ENCODE results near the gene TMEM63A.
"Not testable (repeated sequence)": the region's sequence is repeated elsewhere in the genome, so short reads cannot be mapped to it uniquely, and the experiment has no call there.

TMEM63A gene

DNA sequence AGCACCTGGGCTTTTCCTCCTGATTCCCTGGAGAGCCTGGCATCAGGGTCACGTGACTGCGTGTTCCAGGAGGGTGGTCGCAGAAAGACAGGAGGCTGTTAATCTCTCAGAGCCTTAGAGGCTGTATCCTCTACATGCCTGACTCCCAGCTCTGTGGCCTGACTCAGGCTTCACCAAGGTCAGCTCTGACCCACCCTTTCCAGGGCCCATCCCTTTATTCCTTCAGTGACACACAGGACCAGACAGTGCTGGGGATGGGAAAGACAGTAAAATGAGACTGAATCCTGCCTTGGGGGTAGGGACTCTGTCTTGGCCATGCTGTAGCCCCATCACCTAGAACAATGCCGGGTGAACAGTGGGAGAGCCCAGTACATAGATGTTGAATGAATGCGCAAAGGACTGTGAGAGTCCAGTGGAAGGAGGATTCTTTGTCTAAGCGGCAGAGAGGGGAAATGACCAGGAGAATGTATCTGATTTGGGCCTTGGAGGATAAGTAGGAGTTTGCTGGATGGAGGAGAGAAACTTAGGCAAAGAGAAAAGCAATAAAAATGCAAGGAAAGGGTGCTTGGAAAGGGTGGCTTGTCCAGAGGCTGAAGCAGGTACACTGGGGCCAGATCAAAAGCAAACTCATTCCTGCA is 39.3 kb downstream of the TMEM63A start:
- no peak for DNase-seq

GRCh38 chr1:225842074-225842473 is 40.1 kb downstream of the TMEM63A start:
- no peak for DNase-seq

GRCh38 chr1:225840713-225841112 is 41.5 kb downstream of the TMEM63A start:
- no peak for DNase-seq

DNA sequence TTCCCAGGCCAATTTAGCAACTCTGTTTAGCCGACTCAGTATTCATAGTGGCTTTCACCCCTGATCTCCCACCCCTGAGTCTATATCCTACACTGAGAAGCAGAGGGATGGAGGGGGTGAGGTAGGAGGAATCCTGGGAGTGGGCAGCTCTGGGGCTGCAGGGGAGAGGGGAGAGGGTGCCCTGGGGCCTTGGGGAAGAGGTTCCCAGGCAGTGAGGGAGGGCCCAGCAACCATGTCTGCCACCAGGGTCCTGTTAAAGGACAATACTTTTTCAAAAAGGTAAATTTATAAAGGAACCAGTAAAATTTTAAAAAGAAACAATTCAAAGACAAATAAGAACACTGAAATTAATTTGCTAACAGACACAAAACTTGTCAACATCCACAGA is 42.0 kb downstream of the TMEM63A start:
- no peak for DNase-seq

GRCh38 chr1:225838793-225839192 is 43.4 kb downstream of the TMEM63A start:
- DNase-seq, result no peak

GRCh38 chr1:225836296-225836695 is 45.9 kb downstream of the TMEM63A start:
- not testable (repeated sequence) for DNase-seq

DNA sequence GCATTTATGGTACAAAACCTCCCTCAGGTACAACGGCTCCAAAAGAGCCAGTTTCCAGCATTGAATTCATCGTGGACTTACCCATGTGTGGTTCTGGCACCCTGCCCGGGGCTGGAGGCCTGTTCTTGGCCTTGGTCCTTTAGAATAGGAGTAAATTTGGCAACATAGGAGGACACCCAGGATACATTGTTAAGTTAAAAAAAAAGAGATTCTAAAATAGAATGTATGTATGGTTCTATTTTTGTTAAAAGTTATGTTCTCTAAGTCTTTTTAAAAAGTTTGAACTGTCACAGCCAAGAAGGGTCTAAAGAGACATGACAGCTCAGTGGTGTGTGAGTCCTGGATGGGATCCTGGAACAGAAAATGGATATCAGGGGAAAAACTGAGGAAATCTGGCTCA is 46.3 kb downstream of the TMEM63A start:
- peak; percentile 12 for DNase-seq

DNA sequence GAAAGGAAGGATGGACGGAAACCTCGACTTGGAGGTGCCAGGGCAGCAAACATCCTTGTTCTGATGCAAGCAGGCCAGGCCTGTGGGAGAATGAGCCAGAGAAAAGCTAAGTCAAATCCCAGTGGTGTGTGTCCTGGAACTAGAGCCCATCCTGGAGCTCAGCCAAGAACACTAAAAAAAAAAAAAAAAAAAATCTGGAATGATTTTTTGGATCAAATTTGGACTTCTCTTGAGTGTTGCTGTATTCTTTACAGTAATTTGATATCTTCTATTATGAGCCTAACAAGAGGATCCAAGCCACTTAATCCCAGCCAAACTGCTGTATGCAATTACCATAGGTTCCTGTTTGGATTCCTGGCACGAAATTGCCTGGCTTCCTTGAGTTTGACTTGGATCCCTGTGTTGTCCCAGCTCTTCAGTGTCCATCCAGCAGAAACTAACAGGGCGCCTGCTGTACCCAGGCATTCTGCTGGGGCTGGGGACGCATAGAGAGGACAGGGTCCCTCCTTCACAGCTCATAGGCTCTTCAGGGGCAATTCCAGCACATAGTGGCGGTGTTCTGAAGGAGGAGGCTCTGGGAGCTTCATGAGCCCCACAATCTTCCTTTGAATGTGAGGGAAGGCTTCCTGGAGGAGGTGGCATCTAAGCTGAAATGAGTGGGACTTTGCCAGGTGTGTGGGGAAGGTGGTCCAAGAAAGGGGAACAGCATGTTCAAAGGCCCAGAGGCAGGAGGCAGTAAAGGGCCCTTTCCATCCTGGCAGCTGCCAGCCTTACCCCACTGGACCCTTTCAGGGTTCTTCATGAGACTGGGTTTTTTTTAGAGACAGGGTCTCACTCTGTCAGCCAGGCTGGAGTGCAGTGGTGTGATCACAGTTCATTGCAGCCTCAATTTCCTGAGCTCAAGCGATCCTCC is 47.5 kb downstream of the TMEM63A start:
- DNase-seq, result peak; percentile 82

GRCh38 chr1:225830841-225831240 is 51.3 kb downstream of the TMEM63A start:
- no peak for DNase-seq

GRCh38 chr1:225828706-225829345 is 53.4 kb downstream of the TMEM63A start:
- DNase-seq, result no peak

GRCh38 chr1:225827076-225827475 is 55.1 kb downstream of the TMEM63A start:
- DNase-seq, result no peak

DNA sequence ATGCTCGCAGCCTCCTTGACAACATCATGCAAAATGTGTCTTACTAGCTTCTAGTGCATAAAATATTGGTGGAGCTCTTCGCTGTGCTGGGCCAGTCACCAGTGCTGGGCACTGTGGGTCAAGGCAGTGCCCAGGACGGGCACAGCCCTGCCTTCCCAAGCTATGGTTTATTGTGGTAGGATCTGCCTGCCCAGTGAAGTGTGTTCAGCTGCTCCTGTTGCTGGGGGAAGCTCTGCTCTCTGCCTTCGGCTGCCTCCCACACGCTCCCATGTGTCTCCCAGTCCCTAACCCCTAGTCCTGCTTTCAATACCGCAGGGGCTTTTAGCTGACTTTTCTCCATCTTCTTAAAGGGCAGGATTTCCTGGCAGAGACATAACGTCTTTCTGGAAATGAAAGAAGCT is 56.6 kb downstream of the TMEM63A start:
- peak; percentile 18 for DNase-seq

DNA sequence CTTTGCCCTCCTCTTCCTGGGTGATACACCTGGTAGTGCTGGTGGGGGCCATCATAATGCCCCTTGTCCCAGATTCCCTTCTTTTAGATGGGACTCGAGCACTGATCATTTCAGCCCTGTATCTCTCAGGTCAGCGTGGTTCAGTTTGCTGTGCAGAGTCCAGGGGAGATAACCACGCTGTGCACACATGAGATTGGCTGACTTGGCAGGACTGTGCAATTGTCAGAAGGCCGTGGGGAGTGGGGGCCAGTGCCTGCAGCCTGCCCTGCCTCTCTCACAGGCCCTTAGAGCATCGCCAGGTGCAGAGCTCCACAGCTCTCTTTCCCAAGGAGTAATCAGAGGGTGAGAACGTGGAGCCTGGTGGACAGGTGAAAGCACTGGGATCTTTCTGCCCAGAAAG is 57.1 kb downstream of the TMEM63A start:
- peak; percentile 68 for DNase-seq

DNA sequence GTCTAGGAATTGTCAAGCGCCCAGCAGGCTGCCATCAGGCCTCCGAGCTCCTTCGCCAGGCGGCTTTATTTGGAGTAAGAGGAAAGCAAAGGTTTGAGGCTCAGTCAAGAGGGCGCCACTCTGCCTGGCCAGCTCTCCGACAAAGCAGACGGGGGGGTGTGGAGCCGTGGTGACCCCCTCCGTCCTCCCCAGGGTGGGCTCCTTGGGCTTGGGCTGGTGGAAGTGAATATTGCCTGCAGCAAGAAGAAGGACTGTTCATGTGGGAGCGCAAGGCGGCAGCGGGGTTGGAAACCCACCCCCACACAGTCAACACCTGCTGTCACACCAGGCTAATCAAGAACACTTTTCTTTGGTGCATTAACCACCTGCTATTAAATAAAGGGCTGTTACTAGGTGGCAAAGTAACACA is 57.6 kb downstream of the TMEM63A start:
- peak; percentile 87 for DNase-seq

DNA sequence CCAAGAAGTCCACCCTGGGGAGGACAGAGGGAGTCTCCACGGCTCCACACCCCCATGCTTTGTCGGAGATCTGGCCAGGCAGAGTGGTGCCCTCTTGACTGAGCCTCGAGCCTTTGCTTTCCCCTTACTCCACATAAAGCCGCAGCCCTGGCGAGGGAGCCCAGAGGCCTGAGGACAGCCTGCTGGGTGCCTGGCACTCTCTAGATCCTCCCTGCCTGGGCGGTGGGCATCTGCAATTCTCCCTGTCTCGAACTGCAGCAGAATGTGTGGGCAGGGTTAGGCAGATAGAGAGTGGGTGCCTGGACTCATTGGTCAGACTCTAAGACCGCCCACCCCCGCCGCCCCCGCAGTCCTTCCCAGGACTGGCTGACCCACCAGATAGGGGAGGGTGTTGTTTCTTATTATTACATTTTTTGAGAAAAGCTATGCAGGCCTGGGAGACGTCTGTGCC is 58.3 kb downstream of the TMEM63A start:
- DNase-seq, result no peak

GRCh38 chr1:225822655-225823403 is 59.4 kb downstream of the TMEM63A start:
- DNase-seq, result no peak

DNA sequence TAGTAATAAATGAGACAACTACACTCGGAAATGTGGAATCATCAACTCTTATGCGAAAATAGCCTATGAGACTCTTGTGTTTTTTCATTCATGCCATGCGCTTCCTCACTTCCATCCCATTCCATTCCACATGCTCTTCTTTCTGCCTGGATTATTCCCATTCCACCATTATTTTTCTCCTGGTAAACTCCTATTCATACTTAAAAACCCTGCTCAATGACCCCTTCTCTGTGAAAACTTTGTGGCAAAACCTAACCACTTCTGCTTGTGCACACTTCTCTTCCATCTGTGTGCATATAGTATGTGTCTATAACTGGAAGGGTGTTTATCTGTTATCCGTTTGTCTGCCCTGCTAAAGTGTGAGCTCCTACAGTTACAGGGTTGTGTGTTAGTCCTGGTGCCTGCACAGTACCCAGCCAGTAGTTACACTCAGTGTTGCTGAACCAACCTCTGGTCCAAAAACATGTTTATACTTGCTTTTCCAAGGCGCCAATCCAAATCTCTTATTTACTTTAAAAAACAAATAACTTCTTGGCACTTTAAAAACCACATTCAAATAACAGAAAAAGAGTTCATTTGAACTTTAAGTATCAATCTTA is 61.6 kb downstream of the TMEM63A start:
- DNase-seq, result peak; percentile 24

GRCh38 chr1:225819346-225820192 is 62.6 kb downstream of the TMEM63A start:
- DNase-seq, result no peak

DNA sequence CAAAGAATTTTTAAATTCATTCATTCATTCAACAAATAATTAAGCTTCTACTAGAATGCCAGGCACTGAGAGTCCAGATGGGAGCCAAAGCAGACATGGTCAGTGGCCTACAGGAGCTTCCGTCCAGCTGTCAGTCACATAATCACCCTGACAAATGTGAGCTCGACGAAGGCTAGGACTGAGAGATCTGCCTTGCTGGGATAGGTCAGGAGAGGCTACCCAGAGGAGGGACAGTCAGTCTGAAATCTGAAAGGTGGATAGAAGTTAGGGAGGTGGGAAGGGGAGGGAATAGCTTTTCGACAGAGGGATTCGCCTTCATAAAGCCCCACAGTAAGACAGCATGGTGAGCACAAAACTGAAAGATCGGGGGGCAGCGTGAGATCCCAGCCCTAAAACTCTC is 64.0 kb downstream of the TMEM63A start:
- no peak for DNase-seq

DNA sequence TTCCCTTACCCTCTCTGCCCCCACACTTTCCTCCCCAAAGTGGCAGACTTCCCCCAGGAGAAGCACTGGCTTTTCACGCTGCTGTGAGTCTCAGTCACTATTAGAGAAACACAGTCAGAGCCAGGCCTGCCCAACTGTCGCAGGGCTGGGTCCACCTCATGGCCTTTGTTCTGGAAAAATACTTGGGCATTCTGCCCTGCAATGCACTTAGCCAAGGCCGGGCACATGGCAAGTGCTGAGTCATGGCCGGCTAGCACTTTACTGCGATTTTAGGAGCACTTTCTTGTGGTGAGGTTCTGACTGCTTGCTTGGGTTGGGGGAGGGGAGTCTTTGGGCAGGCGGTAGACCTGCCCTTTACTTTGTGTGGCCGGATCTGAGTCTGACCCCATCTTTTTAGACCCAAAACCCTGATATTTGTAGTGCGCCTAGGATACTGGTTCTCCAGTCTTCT is 64.5 kb downstream of the TMEM63A start:
- no peak for DNase-seq

All from NCI-H1105 treated with DMSO at 0.1 percent for 48 hours (cell line).